NT2/D1 (cell line): ENCODE measurements around the gene LRRC39.

Source experiments
- SUZ12 ChIP-seq: IDR thresholded peaks from 2 replicates; pipeline ENCODE4 v1.6.1; 2011; ENCODE audit not compliant: insufficient read length, insufficient read depth; ENCODE audit errors: extremely low read depth
- YY1 ChIP-seq: IDR thresholded peaks from 2 replicates; pipeline ENCODE4 v1.6.1; 2011; ENCODE audit not compliant: insufficient read length, insufficient read depth
- ZNF274 ChIP-seq: IDR thresholded peaks from 2 replicates; pipeline ENCODE4 v1.6.1; 2011; ENCODE audit warnings: mild to moderate bottlenecking, low read depth, low read length

GRCh38 chr1:100146958-100147357, 31.1 kb downstream of the LRRC39 start:
- TF ChIP-seq SUZ12 (no peak), ZNF274 (no peak), YY1 (no peak)
